ENCODE data around the gene MAPT.

DNA sequence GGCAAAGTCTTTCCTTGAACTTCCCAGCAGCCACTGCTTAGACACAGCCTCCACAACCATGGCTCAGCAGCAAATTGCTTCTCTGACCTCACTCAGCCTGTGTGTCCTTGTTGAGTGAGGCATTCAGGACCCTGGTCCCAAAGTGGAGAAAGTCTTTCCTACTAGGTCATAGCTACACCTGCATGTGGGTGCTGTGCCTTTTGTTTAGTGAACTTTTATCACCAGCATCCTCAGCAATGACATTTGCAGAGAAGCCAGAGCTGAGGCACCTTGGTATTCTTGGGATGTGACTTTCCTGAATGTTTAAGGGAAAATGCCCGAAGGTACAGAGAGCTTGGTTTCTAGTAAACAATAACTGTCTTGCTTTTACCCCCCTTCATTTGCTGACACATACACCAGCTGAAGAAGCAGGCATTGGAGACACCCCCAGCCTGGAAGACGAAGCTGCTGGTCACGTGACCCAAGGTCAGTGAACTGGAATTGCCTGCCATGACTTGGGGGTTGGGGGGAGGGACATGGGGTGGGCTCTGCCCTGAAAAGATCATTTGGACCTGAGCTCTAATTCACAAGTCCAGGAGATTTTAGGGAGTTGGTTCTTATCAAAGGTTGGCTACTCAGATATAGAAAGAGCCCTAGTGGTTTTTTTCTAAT, 83.7 kb downstream of the MAPT start:
- TF ChIP-seq, protein P1, sequence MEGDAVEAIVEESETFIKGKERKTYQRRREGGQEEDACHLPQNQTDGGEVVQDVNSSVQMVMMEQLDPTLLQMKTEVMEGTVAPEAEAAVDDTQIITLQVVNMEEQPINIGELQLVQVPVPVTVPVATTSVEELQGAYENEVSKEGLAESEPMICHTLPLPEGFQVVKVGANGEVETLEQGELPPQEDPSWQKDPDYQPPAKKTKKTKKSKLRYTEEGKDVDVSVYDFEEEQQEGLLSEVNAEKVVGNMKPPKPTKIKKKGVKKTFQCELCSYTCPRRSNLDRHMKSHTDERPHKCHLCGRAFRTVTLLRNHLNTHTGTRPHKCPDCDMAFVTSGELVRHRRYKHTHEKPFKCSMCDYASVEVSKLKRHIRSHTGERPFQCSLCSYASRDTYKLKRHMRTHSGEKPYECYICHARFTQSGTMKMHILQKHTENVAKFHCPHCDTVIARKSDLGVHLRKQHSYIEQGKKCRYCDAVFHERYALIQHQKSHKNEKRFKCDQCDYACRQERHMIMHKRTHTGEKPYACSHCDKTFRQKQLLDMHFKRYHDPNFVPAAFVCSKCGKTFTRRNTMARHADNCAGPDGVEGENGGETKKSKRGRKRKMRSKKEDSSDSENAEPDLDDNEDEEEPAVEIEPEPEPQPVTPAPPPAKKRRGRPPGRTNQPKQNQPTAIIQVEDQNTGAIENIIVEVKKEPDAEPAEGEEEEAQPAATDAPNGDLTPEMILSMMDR (IDR thresholded peaks at IDR 0.05) = no peak
- TF ChIP-seq POLR2A (IDR thresholded peaks at IDR 0.05) = no peak
